ENCODE measurements around the gene C19orf85. TPM values are rescaled to one million over a fixed set of nuclear protein-coding genes. Genes with fewer than 3 reads are reported as not detected.

Gene C19orf85
- total RNA-seq, 4 donors from 2014 or later = not detected

- peak overlapping the region in 2 of 4 donors; percentile 60 to 73 for H3K4me3 ChIP-seq
- peaks cover 0 to 14% (median 0%) of the 10 kb centered on the region in 3 donors for H3K36me3 ChIP-seq
- no peaks in the 10 kb centered on the region for H3K9me3 ChIP-seq
- H3K27me3 ChIP-seq = no peaks in the 10 kb centered on the region
- no peak for DNase-seq
- H3K27ac ChIP-seq = no peak overlapping the region
- H3K4me1 ChIP-seq = peaks cover 0 to 15% (median 8%) of the 10 kb centered on the region in 4 donors
- TF ChIP-seq POLR2A (IDR thresholded peaks at IDR 0.05) (no peak), CTCF (IDR thresholded peaks at IDR 0.05) (no peak)
Measured at GRCh38 chr19:55477905-55478304, 13.4 kb upstream of the C19orf85 start.

GRCh38 chr19:55476100-55476775 lies 11.7 kb upstream of the C19orf85 start, which contains the start of gene ZNF628:
TSS of gene ZNF628 (plus strand) at chr19:55476617. CDS start at chr19:55479911, 3,294 bp downstream.
- no peak for TF ChIP-seq CTCF (IDR thresholded peaks at IDR 0.05)
- TF ChIP-seq POLR2A (IDR thresholded peaks at IDR 0.05) = peak; percentile 70 to 89
- H3K36me3 ChIP-seq = no peaks in the 10 kb centered on the region
- H3K4me1 ChIP-seq = peaks cover 0 to 15% (median 8%) of the 10 kb centered on the region in 4 donors
- peak within 1 kb of the TSS; percentile 90 to 99 (median 96) for H3K27ac ChIP-seq
- H3K4me3 ChIP-seq = peak within 1 kb of the TSS; percentile 60 to 95 (median 76)
- DNase-seq = peak; percentile 99
- no peaks in the 10 kb centered on the region for H3K27me3 ChIP-seq
- no peaks in the 10 kb centered on the region for H3K9me3 ChIP-seq

- TF ChIP-seq CTCF (IDR thresholded peaks at IDR 0.05) (no peak), POLR2A (IDR thresholded peaks at IDR 0.05) (no peak)
- no peak for DNase-seq
- H3K27ac ChIP-seq = no peak overlapping the region
Measured at GRCh38 chr19:55474269-55475265, 10.0 kb upstream of the C19orf85 start.

GRCh38 chr19:55473225-55474012 lies 8.9 kb upstream of the C19orf85 start:
- Histone ChIP-seq H3K9me3 (no peaks in the 10 kb centered on the region), H3K27me3 (no peaks in the 10 kb centered on the region), H3K27ac (no peak overlapping the region), H3K4me1 (peaks cover 0 to 15% (median 8%) of the 10 kb centered on the region in 4 donors), H3K4me3 (no peak overlapping the region), H3K36me3 (no peaks in the 10 kb centered on the region)
- no peak for TF ChIP-seq CTCF (IDR thresholded peaks at IDR 0.05)
- no peak for TF ChIP-seq POLR2A (IDR thresholded peaks at IDR 0.05)
- no peak for DNase-seq

More at GRCh38 chr19:55474269-55475265, 10.0 kb upstream of the C19orf85 start:
- H3K27me3 ChIP-seq = no peaks in the 10 kb centered on the region
- H3K36me3 ChIP-seq = no peaks in the 10 kb centered on the region
- peaks cover 0 to 15% (median 8%) of the 10 kb centered on the region in 4 donors for H3K4me1 ChIP-seq
- H3K9me3 ChIP-seq = no peaks in the 10 kb centered on the region
- H3K4me3 ChIP-seq = no peak overlapping the region

- DNase-seq = no peak
- no peak overlapping the region for H3K4me3 ChIP-seq
- TF ChIP-seq POLR2A (IDR thresholded peaks at IDR 0.05) (no peak), CTCF (IDR thresholded peaks at IDR 0.05) (no peak)
- no peaks in the 10 kb centered on the region for H3K27me3 ChIP-seq
- no peak overlapping the region for H3K27ac ChIP-seq
- H3K4me1 ChIP-seq = peaks cover 0 to 15% (median 6%) of the 10 kb centered on the region in 4 donors
- H3K36me3 ChIP-seq = no peaks in the 10 kb centered on the region
- no peaks in the 10 kb centered on the region for H3K9me3 ChIP-seq
Measured at GRCh38 chr19:55472463-55472862, 7.9 kb upstream of the C19orf85 start.

Data from Peyer's patch (tissue), 4 donors.